ENCODE data around the gene METTL16. TPM values are rescaled to one million over a fixed set of nuclear protein-coding genes. Genes with fewer than 3 reads are reported as not detected.

The METTL16 gene
- total and polyA plus RNA-seq, 2 donors (not counting 1 experiment from before 2014, with no cell fraction given) = 19.2 to 56.5 TPM

GRCh38 chr17:2388020-2388682 is 123.5 kb downstream of the METTL16 start:
- H3K4me3 ChIP-seq (ENCODE audit: control extremely low read depth in 1 of 5, extremely low read depth in 1 of 5, insufficient read depth in 1 of 5, low read depth in 2 of 5, low read length in 4 of 5) = no peak overlapping the region
- intact Hi-C loops (cut with micrococcal nuclease) = no loop called here

More at GRCh38 chr17:2388020-2388682, 123.5 kb downstream of the METTL16 start:
- Histone ChIP-seq H3K27me3 (replicated peaks in 1 of 4; ENCODE audit: control extremely low read depth in 1 of 4, control insufficient read depth in 3 of 4, insufficient read depth in 4 of 4, low read length in 3 of 4) (no peaks in the 10 kb centered on the region), H3K4me2 (replicated peaks; ENCODE audit: low read depth, low read length, poor library complexity, severe bottlenecking) (no peak overlapping the region), H3K9ac (ENCODE audit: low read length) (no peak overlapping the region), H4K20me1 (ENCODE audit: control insufficient read depth, insufficient read depth, low read length, poor library complexity, severe bottlenecking) (peaks cover 60% of the 10 kb centered on the region), H3K4me1 (ENCODE audit: control insufficient read depth in 2 of 2, insufficient read depth in 2 of 2, low read length in 2 of 2) (peaks cover 19 to 24% of the 10 kb centered on the region in 2 donors), H2AFZ (ENCODE audit: insufficient read depth, low read depth, low read length, poor library complexity, severe bottlenecking) (no peak overlapping the region), H3K27ac (ENCODE audit: low read length in 2 of 2) (no peak overlapping the region), H3K79me2 (ENCODE audit: control insufficient read depth, insufficient read depth, low read length) (peaks cover 81% of the 10 kb centered on the region), H3K36me3 (replicated peaks in 1 of 2; ENCODE audit: control extremely low read depth in 1 of 2, control insufficient read depth in 1 of 2, extremely low read depth in 1 of 2, insufficient read depth in 2 of 2, low read length in 1 of 2) (peaks cover 0 to 25% of the 10 kb centered on the region in 2 experiments), H3K9me3 (ENCODE audit: control extremely low read depth in 1 of 3, control insufficient read depth in 2 of 3, insufficient read depth in 1 of 3, low read length in 2 of 3) (no peaks in the 10 kb centered on the region)
- WGBS (ENCODE audit: insufficient coverage) = 95% methylated on average over 21 of the region's 21 CpGs
- DNase-seq (no peak), ATAC-seq (ENCODE audit: low read depth) (no peak)
- Mint-ChIP-seq H3K4me3 (no peak overlapping the region), H3K27me3 (no peaks in the 10 kb centered on the region), H3K9me3 (ENCODE audit: insufficient read depth) (no peaks in the 10 kb centered on the region), H3K4me1 (peaks cover 28% of the 10 kb centered on the region), H3K27ac (no peak overlapping the region)
- TF ChIP-seq EZH2 (IDR thresholded peaks at IDR 0.05; ENCODE audit: borderline replicate concordance, insufficient read depth, low read depth, low read length, poor library complexity, severe bottlenecking) (no peak), CTCF (IDR thresholded peaks at IDR 0.05) (no peak)
- ChIA-PET POLR2A (no interaction called here), CTCF (interaction anchor here (14.1 kb wide), 1 partner anchor 26 kb away, joined by 650 read pairs; no protein-coding TSS in a partner anchor)

All from B cell (primary cell).